SW480 (cell line): ENCODE data around the gene GYS2.

Source experiments
- DNase-seq: peaks from one replicate; pipeline ENCODE4 v3.0.0-alpha.2; 2016; ENCODE audit warnings: low spot score

Gene GYS2

GRCh38 chr12:21552635-21553328 is 51.9 kb downstream of the GYS2 start:
- no peak for DNase-seq

DNA sequence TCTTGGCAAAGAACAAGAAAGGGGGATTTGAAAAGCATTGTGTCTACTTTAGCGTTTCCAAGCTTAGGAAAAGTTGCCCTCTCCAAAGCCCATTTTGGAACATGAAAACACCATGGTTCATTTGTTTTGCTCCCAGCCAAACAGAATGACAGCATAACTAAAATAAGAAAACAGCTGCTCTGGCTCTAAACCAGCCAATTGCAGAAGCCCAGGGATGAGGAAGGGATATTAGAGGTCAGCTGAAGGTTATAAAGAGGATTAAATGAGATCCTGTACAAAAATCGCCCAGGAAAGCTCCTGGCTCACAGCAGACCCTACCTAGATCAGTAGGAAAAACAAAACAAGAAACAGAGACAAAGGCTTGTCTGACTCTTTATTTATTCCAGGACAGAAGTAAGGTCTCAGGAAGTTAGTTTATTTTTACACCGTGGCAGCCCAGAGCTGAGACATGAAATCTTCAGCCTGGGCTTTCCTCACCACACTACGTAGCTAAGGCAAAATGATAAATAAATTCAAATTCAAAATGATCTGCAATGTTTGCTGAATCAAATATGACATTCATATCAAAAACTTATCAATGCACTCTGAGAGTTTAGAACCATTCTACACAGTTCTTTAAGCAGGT is 52.7 kb downstream of the GYS2 start:
- no peak for DNase-seq

DNA sequence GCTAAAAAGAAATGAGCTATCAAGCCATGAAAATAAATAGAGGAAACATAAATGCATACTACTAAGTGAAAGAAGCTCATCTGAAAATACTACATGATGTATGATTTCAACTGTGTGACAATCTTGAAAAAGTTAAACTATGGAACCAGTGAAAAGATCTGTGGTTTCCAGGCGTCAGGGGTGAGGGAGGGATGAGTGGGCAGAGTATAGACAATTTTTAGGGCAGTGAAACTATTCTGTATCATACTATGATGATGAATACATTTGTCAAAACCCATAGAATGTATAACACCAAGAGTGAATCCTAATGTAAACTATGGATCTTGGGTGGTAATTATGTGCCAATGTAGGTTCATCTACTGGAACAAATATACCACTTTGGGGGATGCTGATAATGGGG is 57.2 kb downstream of the GYS2 start:
- no peak for DNase-seq

DNA sequence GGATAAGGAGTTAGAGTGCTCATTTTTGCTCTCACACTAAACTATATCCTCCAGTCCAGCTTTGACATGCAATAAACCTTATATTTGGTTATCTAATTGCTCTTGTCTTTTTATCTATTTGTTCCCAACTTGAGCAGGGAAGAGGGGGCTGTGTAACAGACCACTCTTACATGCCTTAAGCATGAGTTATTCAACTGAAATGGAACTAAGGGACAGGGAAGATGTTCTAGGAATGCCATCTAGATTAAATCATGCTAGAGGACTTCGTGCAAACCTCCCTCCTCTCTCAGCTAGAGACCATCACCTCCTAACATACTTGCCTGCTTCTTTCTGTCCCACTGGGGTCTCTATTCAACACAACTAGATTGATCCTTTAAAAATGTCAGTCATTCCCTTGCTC is 57.9 kb downstream of the GYS2 start:
- no peak for DNase-seq

- DNase-seq: no peak
Measured at GRCh38 chr12:21545557-21545956, 59.1 kb downstream of the GYS2 start.

DNA sequence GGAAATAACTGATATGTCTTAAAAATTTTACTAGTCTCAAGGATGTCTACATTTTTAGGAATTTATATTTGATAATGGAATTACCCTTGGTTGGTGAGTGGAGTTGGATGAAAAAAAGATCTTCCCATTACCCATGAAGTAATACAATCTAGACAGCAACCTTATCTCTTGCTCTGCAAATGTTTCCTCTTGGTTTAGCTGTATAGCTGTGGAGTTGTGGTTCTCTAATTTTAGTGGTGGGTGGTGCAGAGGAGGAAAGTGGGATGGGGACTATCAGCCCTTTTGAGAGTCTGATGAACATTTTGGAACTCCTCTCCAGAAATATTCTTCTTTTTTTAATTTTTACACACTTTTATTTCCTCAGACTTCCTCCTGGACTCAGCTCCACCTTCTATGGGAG is 61.5 kb downstream of the GYS2 start:
- DNase-seq: no peak

- no peak for DNase-seq
Measured at GRCh38 chr12:21542403-21542802, 62.2 kb downstream of the GYS2 start.

GRCh38 chr12:21541773-21542172 is 62.9 kb downstream of the GYS2 start:
- DNase-seq: no peak

DNA sequence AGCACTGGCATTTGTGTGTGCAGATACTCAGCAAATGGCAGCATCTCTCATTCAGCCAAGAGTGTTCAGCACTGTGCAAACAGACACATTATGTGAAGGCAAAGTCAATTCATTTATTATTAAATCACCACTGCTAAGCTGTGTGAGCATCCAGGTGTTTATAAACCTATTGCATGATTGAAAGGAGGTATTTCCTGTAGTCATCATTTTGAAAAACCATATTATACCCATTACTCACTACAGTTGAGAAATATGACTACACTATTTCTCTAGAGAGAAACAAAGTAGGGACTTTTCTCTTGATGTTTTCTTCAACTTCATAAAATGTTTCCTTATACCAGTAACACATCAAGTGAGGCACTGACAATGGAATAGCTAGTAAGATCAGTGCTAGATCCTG is 64.8 kb downstream of the GYS2 start:
- no peak for DNase-seq

DNA sequence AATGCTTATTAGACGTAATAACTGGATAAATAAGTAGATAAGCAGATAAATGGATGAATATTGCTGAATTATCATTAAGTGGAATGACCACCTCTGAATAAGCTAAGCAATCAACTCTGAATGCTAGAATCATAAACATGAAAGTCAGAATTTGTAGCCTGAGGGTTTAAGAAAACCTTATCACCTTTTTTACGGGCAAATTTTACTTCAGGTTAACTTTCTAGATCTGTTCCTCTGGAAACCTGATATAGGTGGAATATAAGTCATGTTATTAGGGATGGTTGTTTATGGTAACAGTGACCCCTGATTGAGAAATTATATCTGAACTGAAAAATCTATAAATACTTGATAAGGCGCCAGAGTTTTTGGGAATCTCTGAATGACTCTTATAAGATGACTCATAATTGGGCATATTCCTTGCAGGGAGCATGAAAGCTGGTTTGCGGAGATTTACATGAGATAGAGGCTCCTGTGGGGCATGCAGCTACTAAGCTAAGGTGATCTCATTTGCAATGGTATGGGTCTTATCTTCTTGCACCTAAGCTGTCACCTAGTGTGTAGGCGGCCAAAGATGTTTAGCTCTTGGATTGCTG is 66.5 kb downstream of the GYS2 start:
- no peak for DNase-seq

- no peak for DNase-seq
Measured at GRCh38 chr12:21529456-21529855, 75.2 kb downstream of the GYS2 start.

GRCh38 chr12:21528953-21529352 is 75.7 kb downstream of the GYS2 start:
- DNase-seq: no peak

- peak; percentile 78 for DNase-seq
Measured at GRCh38 chr12:21527451-21528180, 77.0 kb downstream of the GYS2 start.

DNA sequence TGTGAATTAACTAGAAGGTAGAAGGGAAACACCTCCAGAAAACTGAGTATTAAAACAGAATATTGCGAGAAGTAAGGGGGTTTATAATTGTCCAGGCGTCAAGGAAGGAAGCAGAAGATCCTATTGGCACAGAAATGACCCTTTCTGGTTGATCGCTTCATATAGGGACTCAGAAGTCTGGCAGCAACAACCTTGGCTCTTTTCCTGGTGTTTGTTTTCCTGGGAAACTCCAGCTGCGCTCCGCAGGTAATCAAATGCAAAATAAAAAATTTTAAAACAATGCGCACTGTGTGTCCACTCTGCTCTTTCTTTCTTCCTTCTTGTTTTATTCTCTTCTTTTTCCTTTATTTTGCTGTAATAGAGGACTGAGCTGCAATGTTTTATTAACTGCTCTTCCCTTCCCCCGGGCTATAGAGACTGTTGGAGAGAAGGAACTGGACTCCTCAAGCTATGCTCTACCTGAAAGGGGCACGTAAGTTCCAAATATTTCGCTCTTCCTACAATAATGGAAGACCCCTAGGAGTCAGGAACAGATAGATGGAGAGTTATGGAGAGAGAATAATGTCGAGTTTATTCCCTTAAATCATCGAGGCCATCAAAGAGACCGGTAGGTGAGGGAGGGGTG is 77.8 kb downstream of the GYS2 start:
- no peak for DNase-seq

- DNase-seq: peak; percentile 13
Measured at GRCh38 chr12:21526053-21526452, 78.6 kb downstream of the GYS2 start, which contains the start of gene SPX. Gene SPX, plus strand, starts transcription at chr12:21526296. Its CDS starts 177 bp downstream, at chr12:21526473.

- DNase-seq: no peak
Measured at GRCh38 chr12:21523148-21523547, 81.5 kb downstream of the GYS2 start.

- no peak for DNase-seq
Measured at GRCh38 chr12:21521541-21521940, 83.1 kb downstream of the GYS2 start.

- no peak for DNase-seq
Measured at GRCh38 chr12:21518451-21518850, 86.2 kb downstream of the GYS2 start.

GRCh38 chr12:21516281-21516680 is 88.4 kb downstream of the GYS2 start:
- DNase-seq: no peak

GRCh38 chr12:21509768-21510167 is 94.9 kb downstream of the GYS2 start:
- no peak for DNase-seq

- DNase-seq: no peak
Measured at GRCh38 chr12:21507849-21508248, 96.8 kb downstream of the GYS2 start.

DNA sequence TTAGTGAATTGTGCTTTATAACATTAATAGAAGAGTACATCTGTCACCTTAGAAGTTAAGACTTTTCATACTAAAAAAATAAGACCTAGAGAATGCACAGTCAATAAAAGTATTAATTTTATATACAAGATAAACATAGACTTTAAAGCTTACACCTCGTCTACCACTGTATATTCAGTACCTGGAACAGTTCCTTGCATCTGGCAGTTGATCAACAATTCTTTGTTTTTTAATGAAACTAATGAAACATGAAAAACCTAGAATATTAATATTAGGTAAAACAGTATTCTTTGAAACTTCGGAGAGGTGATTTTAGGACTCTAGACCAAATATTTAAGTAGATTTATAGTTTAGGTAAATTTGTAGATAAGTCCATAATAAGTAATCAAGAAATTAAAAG is 98.8 kb downstream of the GYS2 start:
- DNase-seq: no peak
